ENCODE results near the gene TBC1D22A.

- TF ChIP-seq CTCF (IDR thresholded peaks at IDR 0.05) = no peak
- TF ChIP-seq EZH2 (IDR thresholded peaks at IDR 0.05) = no peak
These were observed 204.0 kb downstream of the TBC1D22A start for GRCh38 chr22:46966495-46966845.

Measured in neural progenitor cell (in vitro differentiated cells).